ENCODE data around the gene MBD2.

The MBD2 gene

GRCh38 chr18:54116541-54117257 is 107.8 kb downstream of the MBD2 start:
- H3K27ac ChIP-seq = no peak overlapping the region
- no peaks in the 10 kb centered on the region for H3K27me3 ChIP-seq (ENCODE audit: insufficient read depth, low read depth)
- no peak overlapping the region for H2AFZ ChIP-seq (ENCODE audit: low read depth)
- no peak overlapping the region for H3K4me2 ChIP-seq
- H4K20me1 ChIP-seq (ENCODE audit: insufficient read depth) = no peaks in the 10 kb centered on the region
- H3K4me1 ChIP-seq (ENCODE audit: low read depth, poor library complexity, severe bottlenecking) = peaks cover 12% of the 10 kb centered on the region
- no peak overlapping the region for H3K4me3 ChIP-seq (IDR thresholded peaks at IDR 0.05; ENCODE audit: insufficient read depth, low read depth, low read length)
- TF ChIP-seq, protein P1, sequence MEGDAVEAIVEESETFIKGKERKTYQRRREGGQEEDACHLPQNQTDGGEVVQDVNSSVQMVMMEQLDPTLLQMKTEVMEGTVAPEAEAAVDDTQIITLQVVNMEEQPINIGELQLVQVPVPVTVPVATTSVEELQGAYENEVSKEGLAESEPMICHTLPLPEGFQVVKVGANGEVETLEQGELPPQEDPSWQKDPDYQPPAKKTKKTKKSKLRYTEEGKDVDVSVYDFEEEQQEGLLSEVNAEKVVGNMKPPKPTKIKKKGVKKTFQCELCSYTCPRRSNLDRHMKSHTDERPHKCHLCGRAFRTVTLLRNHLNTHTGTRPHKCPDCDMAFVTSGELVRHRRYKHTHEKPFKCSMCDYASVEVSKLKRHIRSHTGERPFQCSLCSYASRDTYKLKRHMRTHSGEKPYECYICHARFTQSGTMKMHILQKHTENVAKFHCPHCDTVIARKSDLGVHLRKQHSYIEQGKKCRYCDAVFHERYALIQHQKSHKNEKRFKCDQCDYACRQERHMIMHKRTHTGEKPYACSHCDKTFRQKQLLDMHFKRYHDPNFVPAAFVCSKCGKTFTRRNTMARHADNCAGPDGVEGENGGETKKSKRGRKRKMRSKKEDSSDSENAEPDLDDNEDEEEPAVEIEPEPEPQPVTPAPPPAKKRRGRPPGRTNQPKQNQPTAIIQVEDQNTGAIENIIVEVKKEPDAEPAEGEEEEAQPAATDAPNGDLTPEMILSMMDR (conservative IDR thresholded peaks at IDR 0.05; ENCODE audit: low read depth, low read length) = no peak
- H3K36me3 ChIP-seq (ENCODE audit: insufficient read depth) = no peaks in the 10 kb centered on the region
- no peak overlapping the region for H3K9ac ChIP-seq
- H3K79me2 ChIP-seq (ENCODE audit: insufficient read depth, low read depth) = no peaks in the 10 kb centered on the region

DNA sequence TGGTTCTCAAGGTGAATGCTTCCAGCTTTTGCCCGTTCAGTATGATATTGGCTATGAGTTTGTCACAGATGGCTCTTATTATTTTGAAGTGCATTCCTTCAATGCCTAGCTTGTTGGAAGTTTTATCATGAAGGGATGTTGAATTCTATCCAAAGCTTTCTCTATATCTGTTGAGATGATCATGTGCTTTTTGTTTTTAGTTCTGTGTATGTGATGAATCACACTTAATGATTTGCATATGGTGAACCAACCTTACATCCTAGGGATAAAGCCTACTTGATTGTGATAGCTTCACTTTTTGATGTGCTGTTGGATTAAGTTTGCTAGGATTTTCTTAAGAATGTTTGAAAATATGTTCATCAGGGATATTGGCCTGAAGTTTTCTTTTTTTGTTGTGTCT is 112.1 kb downstream of the MBD2 start:
- no peaks in the 10 kb centered on the region for H3K79me2 ChIP-seq (ENCODE audit: insufficient read depth, low read depth)
- H4K20me1 ChIP-seq (ENCODE audit: insufficient read depth) = no peaks in the 10 kb centered on the region

DNA sequence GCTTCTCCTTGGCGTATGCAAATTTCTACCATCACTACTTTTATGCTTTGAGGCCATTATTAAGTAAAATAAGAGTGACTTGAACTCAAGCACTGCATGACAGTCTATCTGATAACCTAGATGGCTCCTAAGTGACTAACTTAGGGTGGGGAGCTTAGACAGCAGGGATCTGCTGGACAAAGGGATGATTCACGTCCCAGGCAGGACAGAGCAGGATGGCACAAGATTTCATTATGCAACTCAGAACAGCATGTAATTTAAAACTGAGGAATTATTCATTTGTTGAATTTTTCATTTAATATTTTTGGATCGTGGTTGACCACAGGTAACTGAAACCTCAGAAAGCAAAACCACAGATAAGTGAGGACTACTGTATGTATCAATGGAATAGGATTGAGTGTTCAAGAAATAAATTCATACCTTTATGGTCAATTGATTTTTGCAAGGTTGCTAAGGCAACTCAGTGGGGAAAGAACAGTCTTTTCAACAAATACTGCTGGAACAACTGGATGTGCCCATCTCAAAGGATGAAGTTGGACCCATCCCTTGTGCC is 115.3 kb downstream of the MBD2 start:
- Histone ChIP-seq H3K27me3 (ENCODE audit: insufficient read depth, low read depth) (no peaks in the 10 kb centered on the region), H3K79me2 (ENCODE audit: insufficient read depth, low read depth) (no peaks in the 10 kb centered on the region), H3K4me2 (peak overlapping the region; percentile 5; the same call in 1 of the 2 replicates), H3K9ac (no peak overlapping the region), H3K4me3 (IDR thresholded peaks at IDR 0.05; ENCODE audit: insufficient read depth, low read depth, low read length) (no peak overlapping the region), H3K4me1 (ENCODE audit: low read depth, poor library complexity, severe bottlenecking) (peaks cover 10% of the 10 kb centered on the region), H3K36me3 (ENCODE audit: insufficient read depth) (no peaks in the 10 kb centered on the region), H2AFZ (ENCODE audit: low read depth) (no peak overlapping the region), H3K27ac (no peak overlapping the region), H4K20me1 (ENCODE audit: insufficient read depth) (no peaks in the 10 kb centered on the region)
- TF ChIP-seq, protein P1 (conservative IDR thresholded peaks at IDR 0.05; ENCODE audit: low read depth, low read length) = no peak

More for the DNA sequence above, 112.1 kb downstream of the MBD2 start:
- no peak overlapping the region for H3K4me2 ChIP-seq
- TF ChIP-seq, protein P1 (conservative IDR thresholded peaks at IDR 0.05; ENCODE audit: low read depth, low read length) = no peak
- peaks cover 10% of the 10 kb centered on the region for H3K4me1 ChIP-seq (ENCODE audit: low read depth, poor library complexity, severe bottlenecking)
- no peaks in the 10 kb centered on the region for H3K36me3 ChIP-seq (ENCODE audit: insufficient read depth)
- no peak overlapping the region for H3K4me3 ChIP-seq (IDR thresholded peaks at IDR 0.05; ENCODE audit: insufficient read depth, low read depth, low read length)
- no peak overlapping the region for H2AFZ ChIP-seq (ENCODE audit: low read depth)
- no peaks in the 10 kb centered on the region for H3K27me3 ChIP-seq (ENCODE audit: insufficient read depth, low read depth)
- H3K9ac ChIP-seq = no peak overlapping the region
- H3K27ac ChIP-seq = no peak overlapping the region

GRCh38 chr18:54102123-54102522 is 122.3 kb downstream of the MBD2 start:
- no peaks in the 10 kb centered on the region for H3K27me3 ChIP-seq (ENCODE audit: insufficient read depth, low read depth)
- no peak overlapping the region for H3K9ac ChIP-seq
- H3K4me2 ChIP-seq = no peak overlapping the region
- H3K4me1 ChIP-seq (ENCODE audit: low read depth, poor library complexity, severe bottlenecking) = no peaks in the 10 kb centered on the region
- H3K79me2 ChIP-seq (ENCODE audit: insufficient read depth, low read depth) = no peaks in the 10 kb centered on the region
- H2AFZ ChIP-seq (ENCODE audit: low read depth) = no peak overlapping the region
- no peak overlapping the region for H3K4me3 ChIP-seq (IDR thresholded peaks at IDR 0.05; ENCODE audit: insufficient read depth, low read depth, low read length)
- TF ChIP-seq, protein P1 (conservative IDR thresholded peaks at IDR 0.05; ENCODE audit: low read depth, low read length) = no peak
- no peaks in the 10 kb centered on the region for H4K20me1 ChIP-seq (ENCODE audit: insufficient read depth)
- H3K27ac ChIP-seq = no peak overlapping the region
- H3K36me3 ChIP-seq (ENCODE audit: insufficient read depth) = no peaks in the 10 kb centered on the region
